Esophagus squamous epithelium (tissue), 5 donors: Measurements from ENCODE around the gene RSF1. TPM values are rescaled to one million over a fixed set of nuclear protein-coding genes. Genes with fewer than 3 reads are reported as not detected.

ENCODE experiments used
- DNase-seq: peaks from one replicate; lab custom pipeline; 2025; lab: John Stamatoyannopoulos, UW
- H3K27ac ChIP-seq, 4 donors: fragments of 200-600 bp; sonication (generic); one replicate each; pipeline ENCODE4 v1.5.1; 2016 to 2019; ENCODE audit warnings: mild to moderate bottlenecking in 1 of 4
- H3K27me3 ChIP-seq, 4 donors: fragments of 200-600 bp; sonication (generic); 1 replicate in 3 of 4; 2 replicates in 1 of 4; pipeline versions ENCODE4 v1.5.1 to v1.6.0; 2017 to 2021; ENCODE audit warnings: antibody characterized with exemption in 1 of 4
- H3K36me3 ChIP-seq, 3 donors: fragments of 200-600 bp; sonication (generic); one replicate each; pipeline ENCODE4 v1.5.1; 2016 to 2019
- H3K4me1 ChIP-seq, 3 donors: fragments of 200-600 bp; sonication (generic); one replicate each; pipeline ENCODE4 v1.5.1; 2017 to 2019
- H3K4me3 ChIP-seq, 4 donors: fragments of 200-600 bp; sonication (generic); 1 replicate in 3 of 4; 2 replicates in 1 of 4; pipeline ENCODE4 v1.5.1; 2016 to 2019; ENCODE audit warnings: mild to moderate bottlenecking in 2 of 4, moderate library complexity in 1 of 4
- H3K9me3 ChIP-seq, 3 donors: fragments of 200-600 bp; sonication (generic); one replicate each; pipeline ENCODE4 v1.5.1; 2016 to 2019
- POLR2A ChIP-seq, 4 donors: fragments of 450-650 bp; IDR thresholded peaks; one replicate each; pipeline ENCODE4 v1.6.1; 2017; ENCODE audit warnings: antibody characterized with exemption in 4 of 4, mild to moderate bottlenecking in 4 of 4, moderate library complexity in 3 of 4
- WGBS, 2 donors: methylation state at CpG; one replicate each; pipeline ENCODE4 v1.1.5; 2018; 5-methylcytosine and 5-hydroxymethylcytosine counted together
- intact Hi-C: fragments of 100-400 bp; cut with DNase I; formaldehyde crosslinking; loops from one replicate; pipeline ENCODE4 v1.15.0; 2022
- total RNA-seq, 4 donors: library from RNA; depleted of rRNA; stranded (reverse); fragments of >200 nt; gene quantifications; one replicate each; pipeline ENCODE4 v1.1.0, GENCODE V29; 2016
- TF ChIP-seq, protein P1 (sequence below), 6 experiments: fragments of 450-650 bp in 4 of 6; fragments of 200-600 bp in 2 of 6; sonication (generic) in 2 of 6; IDR thresholded peaks; one replicate each; pipeline ENCODE4 v1.5.1; 2016 to 2019; ENCODE audit warnings: antibody characterized with exemption in 6 of 6, mild to moderate bottlenecking in 4 of 6, moderate library complexity in 4 of 6
- donor health status: DM: yes; HTN: yes; CAD: no.

Gene RSF1
- total RNA-seq, 4 donors from 2014 or later: 14.7 to 37.8 (median 29.1) TPM

DNA sequence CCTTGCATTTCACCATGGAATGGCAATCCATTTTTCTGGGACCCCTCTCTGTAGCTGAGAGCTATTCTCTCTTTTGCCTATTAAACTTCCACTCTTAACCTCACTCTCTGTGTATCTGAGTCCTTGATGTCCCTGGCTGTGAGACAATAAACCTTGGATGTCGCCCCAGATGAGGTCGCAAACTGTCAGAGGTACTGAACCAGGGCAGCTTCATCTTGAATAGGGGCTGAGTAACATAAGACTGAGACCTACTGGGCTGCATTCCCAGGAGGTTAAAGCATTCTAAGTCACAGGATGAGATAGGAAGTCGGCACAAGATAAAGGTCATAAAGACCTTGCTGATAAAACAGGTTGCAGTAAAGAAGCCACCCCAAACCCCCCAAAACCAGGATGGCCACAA is 68.0 kb downstream of the RSF1 start:
- TF ChIP-seq POLR2A (IDR thresholded peaks at IDR 0.05): no peak
- TF ChIP-seq, protein P1, sequence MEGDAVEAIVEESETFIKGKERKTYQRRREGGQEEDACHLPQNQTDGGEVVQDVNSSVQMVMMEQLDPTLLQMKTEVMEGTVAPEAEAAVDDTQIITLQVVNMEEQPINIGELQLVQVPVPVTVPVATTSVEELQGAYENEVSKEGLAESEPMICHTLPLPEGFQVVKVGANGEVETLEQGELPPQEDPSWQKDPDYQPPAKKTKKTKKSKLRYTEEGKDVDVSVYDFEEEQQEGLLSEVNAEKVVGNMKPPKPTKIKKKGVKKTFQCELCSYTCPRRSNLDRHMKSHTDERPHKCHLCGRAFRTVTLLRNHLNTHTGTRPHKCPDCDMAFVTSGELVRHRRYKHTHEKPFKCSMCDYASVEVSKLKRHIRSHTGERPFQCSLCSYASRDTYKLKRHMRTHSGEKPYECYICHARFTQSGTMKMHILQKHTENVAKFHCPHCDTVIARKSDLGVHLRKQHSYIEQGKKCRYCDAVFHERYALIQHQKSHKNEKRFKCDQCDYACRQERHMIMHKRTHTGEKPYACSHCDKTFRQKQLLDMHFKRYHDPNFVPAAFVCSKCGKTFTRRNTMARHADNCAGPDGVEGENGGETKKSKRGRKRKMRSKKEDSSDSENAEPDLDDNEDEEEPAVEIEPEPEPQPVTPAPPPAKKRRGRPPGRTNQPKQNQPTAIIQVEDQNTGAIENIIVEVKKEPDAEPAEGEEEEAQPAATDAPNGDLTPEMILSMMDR (IDR thresholded peaks at IDR 0.05): no peak
- 82% methylated on average over 3 of the region's 3 CpGs; no CpG with 5 or more reads in 1 of the 2 donors for WGBS, 2 donors
- Histone ChIP-seq H3K27ac (no peak overlapping the region), H3K36me3 (peaks cover 0 to 28% (median 0%) of the 10 kb centered on the region in 3 donors), H3K9me3 (no peaks in the 10 kb centered on the region), H3K4me1 (peaks cover 0 to 19% (median 4%) of the 10 kb centered on the region in 3 donors), H3K4me3 (no peak overlapping the region), H3K27me3 (no peaks in the 10 kb centered on the region)
- intact Hi-C loops: no loop called here
- no peak for DNase-seq

GRCh38 chr11:77750394-77751156 is 69.9 kb downstream of the RSF1 start:
- no peaks in the 10 kb centered on the region for H3K9me3 ChIP-seq
- H3K4me3 ChIP-seq: no peak overlapping the region
- peaks cover 0 to 22% (median 0%) of the 10 kb centered on the region in 3 donors for H3K36me3 ChIP-seq
- H3K27me3 ChIP-seq: no peaks in the 10 kb centered on the region
- 88 to 94% methylated on average over 6 of the region's 6 CpGs for WGBS, 2 donors
- intact Hi-C loops: no loop called here
- no peak for TF ChIP-seq POLR2A (IDR thresholded peaks at IDR 0.05)
- TF ChIP-seq, protein P1 (IDR thresholded peaks at IDR 0.05): no peak
- no peak overlapping the region for H3K27ac ChIP-seq
- H3K4me1 ChIP-seq: peaks cover 0 to 26% (median 4%) of the 10 kb centered on the region in 3 donors
- no peak for DNase-seq

GRCh38 chr11:77749232-77749631 is 71.3 kb downstream of the RSF1 start:
- Histone ChIP-seq H3K36me3 (peaks cover 0 to 12% (median 0%) of the 10 kb centered on the region in 3 donors), H3K27me3 (no peaks in the 10 kb centered on the region), H3K9me3 (no peaks in the 10 kb centered on the region), H3K4me1 (peaks cover 0 to 26% (median 4%) of the 10 kb centered on the region in 3 donors), H3K27ac (no peak overlapping the region), H3K4me3 (no peak overlapping the region)
- no peak for DNase-seq
- TF ChIP-seq, protein P1 (IDR thresholded peaks at IDR 0.05): no peak
- TF ChIP-seq POLR2A (IDR thresholded peaks at IDR 0.05): no peak
- 82 to 89% methylated on average over 5 of the region's 5 CpGs for WGBS, 2 donors
- intact Hi-C loops: no loop called here

DNA sequence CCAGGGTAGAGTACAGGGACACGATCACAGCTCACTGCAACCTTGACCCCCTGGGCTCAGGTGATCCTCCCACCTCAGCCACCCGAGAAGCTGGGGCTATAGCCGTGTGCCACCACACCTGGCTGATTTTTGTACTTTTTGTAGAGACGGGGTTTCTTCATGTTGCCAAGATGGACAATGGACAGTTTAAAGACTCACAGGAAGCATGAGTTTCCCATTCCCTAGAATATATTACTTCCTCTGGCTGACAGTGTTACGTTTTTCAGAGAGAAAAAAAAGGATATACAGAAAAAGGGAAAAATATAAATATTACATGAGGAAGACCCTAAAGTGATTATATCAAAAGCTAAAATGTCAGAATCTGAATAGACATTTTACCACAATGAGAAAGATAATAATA is 72.3 kb downstream of the RSF1 start:
- Histone ChIP-seq H3K27me3 (no peaks in the 10 kb centered on the region), H3K36me3 (peaks cover 0 to 5% (median 0%) of the 10 kb centered on the region in 3 donors), H3K4me1 (peaks cover 0 to 26% (median 4%) of the 10 kb centered on the region in 3 donors), H3K9me3 (no peaks in the 10 kb centered on the region), H3K27ac (no peak overlapping the region), H3K4me3 (no peak overlapping the region)
- 76 to 86% methylated on average over 5 of the region's 5 CpGs for WGBS, 2 donors
- TF ChIP-seq, protein P1 (IDR thresholded peaks at IDR 0.05): no peak
- TF ChIP-seq POLR2A (IDR thresholded peaks at IDR 0.05): no peak
- no peak for DNase-seq
- intact Hi-C loops: no loop called here

GRCh38 chr11:77747381-77747969 is 73.0 kb downstream of the RSF1 start:
- Histone ChIP-seq H3K9me3 (no peaks in the 10 kb centered on the region), H3K36me3 (peaks cover 0 to 4% (median 0%) of the 10 kb centered on the region in 3 donors), H3K27ac (no peak overlapping the region), H3K27me3 (no peaks in the 10 kb centered on the region), H3K4me3 (no peak overlapping the region), H3K4me1 (peaks cover 0 to 21% (median 4%) of the 10 kb centered on the region in 3 donors)
- intact Hi-C loops: no loop called here
- TF ChIP-seq, protein P1 (IDR thresholded peaks at IDR 0.05): no peak
- TF ChIP-seq POLR2A (IDR thresholded peaks at IDR 0.05): no peak
- DNase-seq: no peak
- 40 to 60% methylated on average over 3 of the region's 3 CpGs for WGBS, 2 donors
